OCI-LY7 (cell line): ENCODE data around the gene KCNA2. TPM values are rescaled to one million over a fixed set of nuclear protein-coding genes. Genes with fewer than 3 reads are reported as not detected.

ENCODE experiments used
- BruUV-seq: library from RNA; stranded (reverse); fragments of 400-500 nt; replicated peaks from 2 replicates; lab custom pipeline; 2021; lab: Mats Ljungman, UMichigan
- CTCF ChIA-PET: fragments of 300-600 bp; sonication (Branson Sonifier 250); formaldehyde crosslinking; loops from one replicate; lab custom pipeline; 2022; ENCODE audit warnings: antibody characterized with exemption; ENCODE audit not compliant: unreplicated experiment; lab: Charles Lee
- POLR2A ChIA-PET: fragments of 300-600 bp; sonication (Branson Sonifier 250); formaldehyde crosslinking; loops from one replicate; lab custom pipeline; 2022; ENCODE audit warnings: antibody characterized with exemption; lab: Charles Lee
- DNase-seq: peaks from one replicate; pipeline ENCODE4 v3.0.0-alpha.2; 2015; ENCODE audit warnings: low spot score
- H2AFZ ChIP-seq: fragments of 200-600 bp; sonication (generic), shearing (Covaris generic); 2 replicates; pipeline ENCODE4 v1.6.1; 2014; ENCODE audit warnings: mild to moderate bottlenecking, antibody characterized with exemption, low read length, moderate library complexity
- H3K27ac ChIP-seq: fragments of 200-600 bp; sonication (generic); 2 replicates; pipeline ENCODE4 v1.5.1; 2014; ENCODE audit warnings: mixed run types, low read depth, mild to moderate bottlenecking, moderate library complexity, low read length, inconsistent platforms; ENCODE audit not compliant: poor library complexity, severe bottlenecking
- H3K36me3 ChIP-seq: fragments of 200-600 bp; sonication (generic); 2 replicates; pipeline ENCODE4 v1.6.1; 2014; ENCODE audit warnings: mild to moderate bottlenecking, antibody characterized with exemption, low read length, moderate library complexity, mixed read lengths; ENCODE audit not compliant: insufficient read depth
- H3K4me1 ChIP-seq: fragments of 200-600 bp; sonication (generic); 2 replicates; pipeline ENCODE4 v1.5.1; 2014; ENCODE audit warnings: mild to moderate bottlenecking, low read length; ENCODE audit not compliant: insufficient read depth, poor library complexity, severe bottlenecking
- H3K4me2 ChIP-seq: fragments of 200-600 bp; sonication (generic); 2 replicates; pipeline ENCODE4 v1.6.1; 2014; ENCODE audit warnings: mild to moderate bottlenecking, low read length
- H3K4me3 ChIP-seq: fragments of 200-600 bp; sonication (generic); 2 replicates; pipeline ENCODE4 v1.5.1; 2014; ENCODE audit warnings: mild to moderate bottlenecking, low read depth, low read length; ENCODE audit not compliant: poor library complexity, severe bottlenecking
- H3K79me2 ChIP-seq: fragments of 200-600 bp; sonication (generic); 2 replicates; pipeline ENCODE4 v1.6.1; 2016; ENCODE audit warnings: low read depth, mild to moderate bottlenecking, low read length, moderate library complexity, mixed read lengths; ENCODE audit not compliant: insufficient read depth
- H3K9me2 ChIP-seq: fragments of 200-600 bp; sonication (generic); 2 replicates; pipeline ENCODE4 v1.6.1; 2016; ENCODE audit warnings: mild to moderate bottlenecking, low read length, mixed read lengths; ENCODE audit not compliant: insufficient read depth
- H3K9me3 ChIP-seq: fragments of 200-600 bp; sonication (generic); 2 replicates; pipeline ENCODE4 v1.6.1; 2014; ENCODE audit warnings: mild to moderate bottlenecking, mixed run types, low read length, mixed read lengths
- H4K20me1 ChIP-seq: fragments of 200-600 bp; sonication (generic); 2 replicates; pipeline ENCODE4 v1.6.1; 2014; ENCODE audit warnings: mild to moderate bottlenecking, antibody characterized with exemption, low read length, moderate library complexity, mixed read lengths; ENCODE audit not compliant: insufficient read depth
- CTCF ChIP-seq: fragments of 200-600 bp; sonication (generic); conservative IDR thresholded peaks from 2 replicates; pipeline ENCODE4 v1.5.1; 2014; ENCODE audit warnings: mild to moderate bottlenecking, antibody characterized with exemption, low read length, moderate library complexity, mixed read lengths
- EZH2phosphoT487 ChIP-seq: fragments of 200-600 bp; sonication (generic); IDR thresholded peaks from 2 replicates; pipeline ENCODE4 v1.6.1; 2018; ENCODE audit warnings: low read depth, borderline replicate concordance, mild to moderate bottlenecking, mixed run types, antibody characterized with exemption, low read length, moderate library complexity, mixed read lengths
- intact Hi-C: fragments of 100-400 bp; cut with micrococcal nuclease; formaldehyde crosslinking; loops from one replicate; pipeline ENCODE4 v1.10.0; 2022; ENCODE audit not compliant: unreplicated experiment
- total RNA-seq, 2 experiments: library from RNA; depleted of rRNA in 1 of 2; stranded (reverse); fragments of >200 nt in 1 of 2; shearing (Covaris generic) in 1 of 2; gene quantifications; 2 replicates each; pipeline ENCODE4 v1.2.3, GENCODE V29; 2014 to 2022

Gene KCNA2
- total RNA-seq, 2 experiments from 2014 or later: 0.22 to 2.3 TPM

- CTCF ChIA-PET: no interaction called here
- POLR2A ChIA-PET: interaction anchor here (0.7 kb wide), 1 partner anchor 236 kb away, joined by 3 read pairs; no protein-coding TSS in a partner anchor
Measured at GRCh38 chr1:110570307-110570706, 35.9 kb downstream of the KCNA2 start.

GRCh38 chr1:110566836-110567235, 39.3 kb downstream of the KCNA2 start:
- Histone ChIP-seq H3K9me3 (no peaks in the 10 kb centered on the region), H3K79me2 (no peaks in the 10 kb centered on the region), H3K9me2 (no peaks in the 10 kb centered on the region), H4K20me1 (no peaks in the 10 kb centered on the region), H3K4me3 (no peak overlapping the region), H2AFZ (no peak overlapping the region), H3K36me3 (no peaks in the 10 kb centered on the region), H3K4me2 (no peak overlapping the region), H3K27ac (no peak overlapping the region), H3K4me1 (no peaks in the 10 kb centered on the region)
- no TSS peak for BruUV-seq
- intact Hi-C loops: no loop called here
- CTCF ChIA-PET: no interaction called here
- POLR2A ChIA-PET: no interaction called here
- DNase-seq: no peak
- no peak for TF ChIP-seq EZH2phosphoT487
- no peak for TF ChIP-seq CTCF

More at GRCh38 chr1:110570307-110570706, 35.9 kb downstream of the KCNA2 start:
- Histone ChIP-seq H3K9me2 (no peaks in the 10 kb centered on the region), H4K20me1 (no peaks in the 10 kb centered on the region), H3K4me2 (no peak overlapping the region), H3K9me3 (no peaks in the 10 kb centered on the region), H2AFZ (no peak overlapping the region), H3K4me3 (no peak overlapping the region), H3K4me1 (no peaks in the 10 kb centered on the region), H3K36me3 (no peaks in the 10 kb centered on the region), H3K27ac (no peak overlapping the region), H3K79me2 (no peaks in the 10 kb centered on the region)
- no peak for DNase-seq
- no TSS peak for BruUV-seq
- TF ChIP-seq CTCF (no peak), EZH2phosphoT487 (no peak)
- intact Hi-C loops: no loop called here

- intact Hi-C loops: no loop called here
- Histone ChIP-seq H3K4me3 (no peak overlapping the region), H3K27ac (no peak overlapping the region), H3K9me2 (no peaks in the 10 kb centered on the region), H4K20me1 (no peaks in the 10 kb centered on the region), H3K9me3 (no peaks in the 10 kb centered on the region), H3K4me1 (no peaks in the 10 kb centered on the region), H3K36me3 (no peaks in the 10 kb centered on the region), H2AFZ (no peak overlapping the region), H3K4me2 (no peak overlapping the region), H3K79me2 (no peaks in the 10 kb centered on the region)
- no TSS peak for BruUV-seq
- TF ChIP-seq EZH2phosphoT487: no peak
- TF ChIP-seq CTCF: no peak
- no peak for DNase-seq
- POLR2A ChIA-PET: interaction anchor here (1.5 kb wide), 1 partner anchor 9 kb away, joined by 7 read pairs; no protein-coding TSS in a partner anchor
- CTCF ChIA-PET: no interaction called here
Measured at GRCh38 chr1:110565565-110565964, 40.6 kb downstream of the KCNA2 start.
